Heart left ventricle (tissue), 13 donors: ENCODE measurements around the gene EPHB1.

ENCODE experiments used
- CTCF ChIP-seq, 12 donors: fragments of 200-600 bp; sonication (generic) in 4 of 12; IDR thresholded peaks; one replicate each; pipeline versions ENCODE4 v1.5.0 to v1.8.0; 2018 to 2022; ENCODE audit warnings: antibody characterized with exemption in 12 of 12, mild to moderate bottlenecking in 5 of 12
- POLR2A ChIP-seq, 2 donors: fragments of 450-650 bp; IDR thresholded peaks; one replicate each; pipeline ENCODE4 v1.6.1; 2017; ENCODE audit warnings: antibody characterized with exemption in 2 of 2, mild to moderate bottlenecking in 2 of 2, moderate library complexity in 2 of 2
- donor health status: ischemic (EF 13 %, LVEDD 7.1; RV severe dilation, severe dysfunction).
- donor health status: DM: no; HTN: yes; CAD: no.
- donor health status: DM: no; HTN: no; CAD: no.
- donor health status: ischemic (EF 25% LVEDD 6.9; RV normal size, moderate dysfunction).
- donor health status: ischemic (EF 25% LVEDD 5.7; RV mildly dilated, moderate dysfunction).
- donor health status: ischemic (EF 35%, LVEDD 5.7; RV mildly dilated, moderate dysfunction).
- donor health status: nonischemic (EF 11% LVEDD 7.7; RV severe dilation, severe dysfunction).
- donor health status: DM: yes; HTN: yes; CAD: no.
- donor health status: PGD.
- donor health status: ischemic (EF 29% LVEDD 5.4; RV normal size, mild dysfunction).
- donor health status: nonischemic (EF 23%, LVEDD 6.1; RV moderate dilation, normal function).

GRCh38 chr3:135157045-135157740, 362.1 kb downstream of the EPHB1 start:
- TF ChIP-seq CTCF (IDR thresholded peaks at IDR 0.05): no peak
- no peak for TF ChIP-seq POLR2A (IDR thresholded peaks at IDR 0.05)
